HG03565 (cell line): ENCODE measurements around the gene CYB5B.

Source experiments
- ATAC-seq: cut with Tn5 transposase; IDR thresholded peaks from one replicate; pipeline ENCODE4 v1.9.1; 2021; ENCODE audit warnings: mild to moderate bottlenecking, moderate library complexity; ENCODE audit not compliant: unreplicated experiment

The CYB5B gene, protein sequence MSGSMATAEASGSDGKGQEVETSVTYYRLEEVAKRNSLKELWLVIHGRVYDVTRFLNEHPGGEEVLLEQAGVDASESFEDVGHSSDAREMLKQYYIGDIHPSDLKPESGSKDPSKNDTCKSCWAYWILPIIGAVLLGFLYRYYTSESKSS

DNA sequence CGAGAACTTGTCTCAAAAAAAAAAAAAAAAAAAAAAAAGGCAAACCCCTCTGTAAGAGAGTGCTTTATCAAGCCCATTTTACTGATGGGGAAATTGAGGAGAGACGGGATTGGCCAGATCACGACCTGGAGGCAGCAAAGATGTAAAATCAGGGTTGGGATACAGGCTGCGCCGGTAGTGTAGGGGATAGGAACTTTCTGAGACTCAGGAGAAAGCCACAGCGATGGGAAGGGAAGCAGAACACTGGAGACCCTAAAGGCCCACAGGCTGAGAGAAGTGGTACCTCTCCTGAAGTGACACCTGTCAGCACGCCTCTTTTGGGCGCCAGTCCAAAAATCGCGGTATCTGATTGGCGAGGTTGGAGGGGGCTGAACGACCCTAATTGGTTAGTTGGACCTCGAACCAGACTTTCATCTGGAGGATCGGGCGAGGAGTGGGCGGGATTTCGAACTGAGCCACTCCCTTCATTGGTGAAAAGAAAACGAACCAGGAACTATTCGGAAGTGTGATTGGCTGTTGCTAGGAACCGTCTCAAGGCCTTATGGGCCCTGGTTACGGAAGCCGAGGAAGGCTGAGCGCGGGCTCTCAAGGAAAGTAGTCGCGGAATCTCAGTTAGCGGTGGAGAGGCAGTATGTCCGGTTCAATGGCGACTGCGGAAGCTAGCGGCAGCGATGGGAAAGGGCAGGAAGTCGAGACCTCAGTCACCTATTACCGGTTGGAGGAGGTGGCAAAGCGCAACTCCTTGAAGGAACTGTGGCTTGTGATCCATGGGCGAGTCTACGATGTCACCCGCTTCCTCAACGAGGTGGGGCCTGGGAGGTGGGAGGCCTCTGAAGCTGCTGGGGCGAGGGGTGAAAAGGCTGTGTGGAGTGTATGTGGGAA, at the start of gene CYB5B:
Gene CYB5B (plus strand): TSS at position 567 of the 882 bp plus-strand sequence. CDS start 65 bp downstream, at position 632.
- peak; percentile 92 for ATAC-seq

DNA sequence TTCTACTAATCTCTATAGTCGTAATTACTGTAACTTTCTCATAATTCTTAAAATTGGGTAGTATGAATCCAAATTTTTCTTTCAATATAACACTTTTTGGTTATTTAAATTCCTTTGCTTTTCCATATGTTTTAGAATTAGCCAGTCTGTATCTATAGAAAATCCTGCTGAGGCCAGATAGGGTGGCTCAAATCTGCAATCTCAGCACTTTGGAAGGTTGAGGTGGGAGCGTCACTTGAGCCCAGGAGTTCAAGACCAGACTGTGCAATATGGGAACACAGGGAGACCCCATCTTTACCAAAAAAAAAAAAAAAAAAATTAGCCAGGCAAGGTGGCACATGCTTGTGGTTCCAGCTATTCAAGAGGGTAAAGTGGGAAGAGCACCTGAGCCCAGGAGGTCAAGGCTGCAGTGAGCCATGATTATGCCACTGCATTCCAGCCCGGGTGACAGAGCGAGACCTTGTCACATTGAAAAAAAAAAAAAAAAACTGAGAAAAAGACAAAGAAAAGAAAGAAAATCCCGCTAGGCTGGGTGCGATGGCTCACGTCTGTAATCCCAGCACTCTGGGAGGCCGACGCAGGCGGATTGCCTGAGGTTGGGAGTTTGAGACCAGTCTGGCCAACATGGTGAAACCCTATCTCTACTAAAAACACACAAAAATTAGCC, 47.9 kb upstream of the CYB5B start:
- ATAC-seq: no peak

DNA sequence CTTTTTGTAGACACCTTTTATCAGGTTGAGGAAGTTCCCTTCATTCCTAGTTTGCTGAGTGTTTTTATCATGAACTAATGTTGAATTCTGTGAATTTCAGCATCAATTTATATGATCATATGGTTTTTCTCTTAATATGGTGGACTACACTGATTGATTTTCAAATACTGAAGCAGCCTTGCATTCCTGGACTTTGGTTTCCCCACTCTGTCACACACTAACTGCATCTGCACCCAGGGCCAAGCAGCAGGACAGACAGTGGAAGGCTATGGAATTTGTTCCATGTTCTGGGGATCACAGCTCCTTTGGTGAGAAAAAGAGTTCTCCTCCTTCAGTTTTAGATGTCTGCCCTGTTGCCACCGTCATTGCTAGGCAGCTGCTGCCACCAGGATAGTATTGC, 46.4 kb upstream of the CYB5B start:
- no peak for ATAC-seq

DNA sequence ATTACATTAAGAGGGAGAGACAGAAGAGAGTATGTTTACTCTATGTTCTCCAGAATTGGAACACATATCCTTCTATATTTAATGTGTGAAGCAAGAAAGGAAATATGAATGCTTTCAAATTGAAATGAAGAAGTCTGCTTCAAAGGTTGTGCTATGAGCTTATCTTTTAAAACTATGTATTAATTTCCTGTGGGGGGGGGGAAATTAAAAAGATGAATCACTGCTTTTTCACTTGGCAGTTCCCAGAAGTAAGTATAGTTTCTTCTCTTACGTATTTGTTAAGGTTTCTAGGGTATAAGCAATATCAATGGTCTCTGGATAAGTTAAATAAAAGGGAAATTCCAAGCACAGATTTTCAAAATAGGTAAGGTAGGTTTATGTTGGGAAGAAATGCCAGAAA, 45.7 kb upstream of the CYB5B start:
- ATAC-seq: no peak

DNA sequence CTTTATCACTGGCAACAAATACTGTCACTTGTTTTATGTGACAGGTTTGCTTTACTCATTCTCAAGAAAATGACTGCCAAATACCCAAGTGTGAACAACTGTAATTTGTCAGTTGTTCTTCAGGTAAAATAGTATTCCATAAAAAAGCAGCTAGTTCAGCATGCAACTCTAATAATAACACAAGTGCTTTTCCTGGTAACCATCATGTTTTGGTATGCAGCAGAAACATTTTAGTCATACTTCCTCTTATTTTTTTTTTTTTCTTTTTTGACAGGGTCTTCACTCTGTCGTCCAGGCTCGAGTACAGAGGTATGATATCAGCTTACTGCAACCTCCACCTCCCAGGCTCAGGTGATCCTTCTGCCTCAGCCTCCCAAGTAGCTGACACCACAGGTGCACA, 43.2 kb upstream of the CYB5B start:
- no peak for ATAC-seq

DNA sequence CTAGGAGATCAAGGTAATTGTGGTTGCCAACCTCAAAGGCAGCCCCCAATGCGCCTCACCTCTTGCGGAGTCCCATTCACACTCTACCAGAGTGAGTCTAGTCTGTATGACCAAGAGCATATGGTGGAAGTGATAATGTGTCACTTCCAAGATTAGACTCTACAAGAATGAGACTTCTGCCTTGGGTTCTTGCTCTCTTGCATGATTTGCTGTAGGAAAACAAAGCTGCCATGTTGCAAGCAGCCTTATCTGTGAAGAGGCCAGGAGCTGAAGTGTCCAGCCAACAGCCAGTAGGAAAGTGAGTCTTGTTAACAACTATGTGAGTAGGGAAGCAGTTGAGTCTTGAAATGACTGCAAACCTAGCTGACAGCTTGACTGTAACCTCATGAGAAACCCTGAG, 42.0 kb upstream of the CYB5B start:
- no peak for ATAC-seq

DNA sequence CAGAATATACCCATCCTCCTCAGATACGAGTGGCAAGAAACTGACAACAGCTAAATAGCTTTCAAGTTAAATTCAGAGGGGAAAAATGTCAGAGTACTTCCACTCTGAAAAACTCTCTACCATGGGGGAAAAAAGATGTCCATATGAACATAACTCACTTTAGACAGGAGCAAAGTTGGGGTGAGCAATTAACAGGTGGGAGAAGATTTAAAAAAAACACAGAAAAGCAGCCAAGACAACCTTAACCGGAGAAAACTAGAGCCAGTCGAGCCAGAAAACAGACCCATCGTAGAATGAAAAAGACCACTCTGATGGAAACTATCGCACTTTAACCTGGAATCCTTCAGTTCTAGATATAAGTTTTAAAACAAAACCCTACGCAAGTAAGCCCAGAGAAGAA, 39.4 kb upstream of the CYB5B start:
- no peak for ATAC-seq

DNA sequence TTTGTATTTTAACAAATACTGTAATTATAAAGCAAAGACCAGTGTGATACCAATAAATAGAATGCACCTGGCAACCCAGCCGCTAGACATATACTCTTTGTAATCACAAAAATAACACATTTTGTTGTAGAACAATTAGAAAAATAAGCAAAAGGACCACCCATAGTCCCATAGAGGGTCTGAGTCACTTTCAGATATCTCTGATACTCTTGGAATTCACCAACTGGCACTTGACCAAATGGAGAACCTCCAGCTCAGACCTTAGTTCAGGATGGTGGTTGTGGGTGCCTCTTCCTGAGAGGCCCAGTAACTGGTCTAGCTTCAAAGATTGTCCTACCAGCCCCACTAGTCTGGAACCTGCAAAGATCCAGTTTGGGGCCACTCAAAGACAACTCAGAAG, 37.8 kb upstream of the CYB5B start:
- no peak for ATAC-seq

DNA sequence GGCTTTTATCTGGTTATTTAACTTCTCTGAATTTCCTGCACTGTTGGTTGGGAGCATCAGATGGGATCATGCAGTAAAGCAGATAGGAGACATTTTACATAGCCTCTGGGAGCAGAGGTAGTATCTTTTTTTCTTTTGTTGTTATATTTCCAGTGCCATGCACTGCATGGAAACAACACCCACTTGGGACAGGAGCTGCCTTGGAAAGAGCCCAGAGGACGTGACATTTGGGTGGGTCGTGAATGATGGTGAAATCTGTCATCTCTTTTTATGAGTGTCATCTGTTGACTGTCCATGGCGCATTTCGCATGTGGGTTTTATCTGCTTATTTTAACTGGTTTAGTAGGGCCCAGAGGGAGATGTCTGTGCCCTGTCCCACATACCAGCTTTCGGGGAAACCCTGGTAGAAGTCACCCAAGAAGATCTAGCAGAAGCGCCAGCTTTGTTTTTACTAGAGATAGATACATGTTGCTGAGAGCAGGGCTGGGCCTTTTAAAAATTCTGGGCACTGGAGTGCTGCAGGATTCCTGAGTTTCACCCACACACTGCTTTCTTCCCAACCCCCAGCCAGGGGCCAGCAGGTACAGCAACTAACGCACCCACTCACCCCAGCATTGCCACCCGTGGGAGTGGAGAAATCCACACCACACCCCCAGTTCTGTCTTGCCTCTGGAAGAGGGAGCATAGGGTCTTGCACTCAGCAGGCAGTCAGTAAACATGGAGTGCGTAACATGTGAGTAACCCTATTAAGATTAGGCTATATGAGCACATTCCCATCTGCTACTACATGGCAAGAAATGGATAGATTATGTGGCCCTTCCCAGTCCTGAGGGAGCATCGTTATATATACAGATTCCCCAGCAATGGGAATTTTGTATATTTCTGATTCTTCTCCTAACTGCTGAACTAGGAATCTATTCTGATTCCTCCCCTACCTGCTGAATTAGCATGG, 30.2 kb upstream of the CYB5B start:
- ATAC-seq: no peak

DNA sequence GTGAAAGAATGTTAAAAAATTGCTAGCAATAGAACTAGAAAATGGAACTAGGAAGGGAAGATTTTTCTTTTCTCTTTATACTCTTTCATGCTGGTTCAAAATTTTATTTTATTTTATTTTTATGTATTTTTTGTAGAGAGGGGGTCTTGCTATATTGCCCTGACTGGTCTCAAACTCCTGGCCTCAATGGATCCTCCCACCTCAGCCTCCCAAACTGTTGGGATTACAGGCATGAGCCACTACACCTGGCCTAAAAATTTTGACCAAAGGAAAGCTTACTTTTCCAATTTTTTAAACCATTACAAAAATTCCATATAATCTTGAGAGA, 28.6 kb upstream of the CYB5B start:
- no peak for ATAC-seq

DNA sequence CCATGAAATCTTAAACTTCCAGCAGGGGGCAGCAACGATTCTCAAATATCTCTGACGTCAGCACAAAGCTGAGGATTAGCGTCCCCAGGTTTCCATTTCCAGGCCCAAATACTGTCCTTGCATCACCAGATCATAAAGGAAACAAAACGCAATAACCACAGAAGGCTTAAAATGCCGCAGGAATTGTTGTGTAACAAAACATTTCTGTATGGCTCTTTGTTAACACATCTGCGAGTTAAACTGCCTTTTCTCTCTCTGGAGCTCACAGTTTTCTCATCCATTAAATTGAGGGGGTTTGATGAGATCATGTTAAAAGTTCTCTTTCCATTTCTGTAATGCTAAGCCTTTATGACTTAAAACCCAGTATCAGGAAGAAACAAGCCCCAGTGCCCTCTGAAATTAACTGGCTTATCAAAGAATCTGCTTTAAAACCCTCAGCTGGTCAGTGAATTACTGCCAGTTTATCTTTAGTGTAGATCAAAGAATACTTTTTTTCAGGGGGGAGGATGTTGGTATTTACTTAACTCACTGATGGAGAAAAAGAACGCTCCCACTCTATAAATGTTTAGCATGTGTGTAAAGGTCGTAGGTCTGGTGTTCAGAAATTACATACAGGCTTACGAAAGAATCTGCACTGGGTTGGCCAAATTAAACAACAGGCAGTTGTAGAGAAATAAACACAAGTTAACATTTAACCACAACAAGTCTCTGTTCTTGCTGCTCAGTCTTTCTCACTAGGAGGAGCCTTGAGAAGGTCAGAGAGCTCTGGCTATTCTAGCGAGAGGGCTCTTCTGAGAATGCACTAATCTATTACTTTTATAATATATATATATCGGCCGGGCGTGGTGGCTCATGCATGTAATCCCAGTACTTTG, 28.0 kb upstream of the CYB5B start:
- ATAC-seq: no peak

DNA sequence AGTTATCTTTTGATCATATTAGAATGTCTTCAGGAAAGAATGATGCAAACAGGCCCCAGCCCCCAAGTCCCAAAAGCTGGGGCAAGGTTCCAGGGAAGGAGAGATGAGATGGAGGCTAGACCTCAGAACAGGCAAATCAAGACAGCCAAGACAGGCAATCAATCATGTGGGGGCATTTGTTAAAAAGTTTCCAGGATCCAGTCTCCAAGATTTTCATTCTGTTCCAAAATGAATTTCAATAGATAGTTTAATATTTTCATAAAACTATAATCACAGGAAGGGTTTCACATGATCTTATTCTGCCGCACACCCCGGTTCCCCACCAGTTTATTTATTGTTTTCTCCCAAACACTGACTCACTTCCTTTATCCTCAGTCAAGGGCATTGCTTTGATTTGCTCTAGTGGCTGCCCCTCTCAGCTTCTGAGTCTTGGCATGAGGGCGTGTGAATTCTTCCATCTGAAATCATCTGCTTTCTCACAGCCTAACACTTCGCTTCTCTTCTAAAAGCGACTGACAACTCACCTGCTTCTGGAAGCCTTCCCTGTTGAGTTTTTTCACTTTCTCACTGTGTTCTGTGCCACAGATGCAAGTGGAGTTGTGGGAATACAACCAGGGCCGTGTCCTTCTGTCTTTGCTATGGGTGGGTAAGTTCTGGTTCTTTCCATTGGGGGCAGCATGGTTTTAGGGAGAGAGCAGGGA, 26.4 kb upstream of the CYB5B start:
- no peak for ATAC-seq

DNA sequence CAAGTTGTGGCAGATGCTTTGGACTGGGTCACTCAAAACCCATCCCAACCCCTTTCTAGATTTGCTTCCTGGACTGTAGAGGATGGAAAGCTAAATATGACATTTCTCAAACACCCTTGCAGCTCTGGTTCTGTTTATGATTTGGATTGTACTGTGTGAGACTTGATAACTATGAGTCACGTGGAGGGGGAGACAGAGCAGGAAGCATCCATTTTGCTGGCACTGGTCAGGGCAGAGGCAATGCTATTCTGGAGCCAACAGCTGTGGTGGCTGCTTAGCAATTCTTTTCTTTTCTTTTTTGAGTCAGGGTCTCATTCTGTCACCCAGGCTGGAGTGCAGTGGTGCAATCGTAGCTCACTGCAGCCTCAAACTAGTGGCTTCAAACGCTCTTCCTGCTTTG, 25.1 kb upstream of the CYB5B start:
- no peak for ATAC-seq

DNA sequence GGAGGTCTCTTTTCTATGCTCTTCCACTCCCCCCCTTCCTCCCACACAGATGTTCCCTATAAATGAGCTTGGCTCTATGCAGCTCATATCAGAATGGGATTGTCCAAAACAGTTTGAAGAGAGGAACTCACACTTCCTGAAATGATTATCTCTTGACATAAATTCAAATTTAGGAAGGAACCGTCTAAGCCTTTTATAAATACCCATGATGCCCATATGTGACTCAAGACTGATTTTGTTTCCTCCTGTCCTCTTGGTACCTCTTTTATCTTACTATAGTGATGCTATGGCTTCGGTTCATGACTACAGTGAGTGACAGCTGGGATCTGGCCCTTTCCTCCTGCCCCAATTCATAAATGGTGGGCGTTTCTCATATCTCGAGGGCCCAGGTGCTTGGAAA, 22.0 kb upstream of the CYB5B start:
- ATAC-seq: no peak

DNA sequence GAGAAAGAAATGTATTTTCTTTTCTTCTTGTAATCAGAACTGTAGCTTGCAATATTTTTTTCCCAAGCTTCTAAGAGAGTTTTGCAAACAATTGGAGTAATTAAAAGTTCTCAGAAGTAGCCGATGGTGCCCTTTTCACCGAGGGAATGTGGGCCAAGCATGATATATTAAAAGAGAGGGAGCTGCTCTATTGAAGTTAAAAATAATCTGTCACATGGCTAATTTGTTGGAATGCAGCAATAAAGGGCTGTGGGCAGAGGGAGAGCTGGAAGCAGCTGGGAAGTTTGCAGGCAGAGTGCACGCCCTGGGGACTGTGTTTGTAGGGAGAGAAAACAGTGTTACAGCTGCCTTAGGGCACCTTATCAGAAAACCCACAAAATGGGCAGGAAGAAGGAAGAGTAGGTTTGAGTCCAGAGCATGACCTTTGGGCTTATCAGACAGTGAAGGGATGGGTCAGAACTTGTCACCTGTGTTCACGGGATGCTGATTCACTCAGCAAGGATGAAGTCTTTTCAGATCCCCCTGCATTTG, 20.1 kb upstream of the CYB5B start:
- ATAC-seq: no peak

DNA sequence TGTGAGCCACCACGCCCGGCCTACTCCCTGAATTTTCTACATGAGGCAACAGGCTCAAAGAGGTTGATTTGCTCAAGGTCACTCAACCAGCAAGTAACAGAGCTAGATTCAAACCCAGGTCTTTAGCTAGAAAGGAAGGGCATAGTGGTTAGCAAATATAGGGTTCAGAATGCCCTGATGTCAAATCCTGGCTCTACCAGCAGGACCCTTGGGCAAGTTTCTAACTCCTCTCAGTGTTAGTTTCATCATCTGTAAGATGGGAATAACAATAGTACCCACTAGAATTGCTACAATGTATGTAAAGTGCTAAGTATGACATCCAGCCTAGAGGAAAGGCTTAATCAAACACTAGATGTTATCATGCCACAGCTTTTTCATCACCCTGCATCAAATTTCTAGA, 19.1 kb upstream of the CYB5B start:
- no peak for ATAC-seq

DNA sequence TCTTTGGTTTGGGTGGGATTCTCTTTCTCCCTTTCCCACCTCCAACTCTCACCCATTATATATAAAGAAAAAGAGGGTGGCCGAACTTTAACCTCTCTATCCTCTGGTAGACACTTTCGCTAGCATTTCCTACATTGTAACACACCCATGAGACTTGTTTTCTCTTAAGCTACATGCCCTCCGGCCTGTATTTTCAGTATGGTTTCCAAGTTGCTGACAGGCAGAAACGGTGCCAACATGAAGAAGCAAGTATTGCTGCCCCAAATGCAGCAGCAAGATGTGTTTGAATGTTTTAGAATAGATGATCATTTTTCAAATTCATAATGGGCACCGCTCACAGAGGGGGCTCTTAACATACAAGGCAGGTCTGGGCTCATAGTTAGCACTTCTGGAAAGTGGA, 18.7 kb upstream of the CYB5B start:
- ATAC-seq: no peak

DNA sequence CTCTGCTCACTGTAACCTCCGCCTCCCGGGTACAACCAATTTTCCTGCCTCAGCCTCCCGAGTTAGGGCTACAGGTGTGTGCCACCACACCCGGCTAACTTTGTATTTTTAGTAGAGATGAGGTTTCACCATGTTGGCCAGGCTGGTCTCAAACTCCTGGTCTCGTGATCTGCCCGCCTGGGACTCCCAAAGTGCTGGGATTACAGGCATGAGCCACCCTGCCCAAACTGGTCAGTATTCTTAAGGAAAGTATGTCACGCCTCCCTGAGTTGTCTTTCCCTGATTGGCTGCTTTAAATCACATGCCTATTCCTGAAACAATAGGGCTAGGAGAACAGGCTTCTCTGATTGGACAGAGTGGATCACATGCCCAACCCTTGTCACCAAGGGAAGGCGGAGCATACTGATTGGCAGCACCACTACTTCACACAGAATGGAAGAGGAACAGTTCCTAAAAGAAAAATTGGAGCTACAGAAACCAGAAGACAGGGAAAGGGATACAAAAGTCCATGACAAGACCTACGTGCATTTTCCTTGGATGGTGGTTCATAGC, 17.6 kb upstream of the CYB5B start:
- no peak for ATAC-seq

DNA sequence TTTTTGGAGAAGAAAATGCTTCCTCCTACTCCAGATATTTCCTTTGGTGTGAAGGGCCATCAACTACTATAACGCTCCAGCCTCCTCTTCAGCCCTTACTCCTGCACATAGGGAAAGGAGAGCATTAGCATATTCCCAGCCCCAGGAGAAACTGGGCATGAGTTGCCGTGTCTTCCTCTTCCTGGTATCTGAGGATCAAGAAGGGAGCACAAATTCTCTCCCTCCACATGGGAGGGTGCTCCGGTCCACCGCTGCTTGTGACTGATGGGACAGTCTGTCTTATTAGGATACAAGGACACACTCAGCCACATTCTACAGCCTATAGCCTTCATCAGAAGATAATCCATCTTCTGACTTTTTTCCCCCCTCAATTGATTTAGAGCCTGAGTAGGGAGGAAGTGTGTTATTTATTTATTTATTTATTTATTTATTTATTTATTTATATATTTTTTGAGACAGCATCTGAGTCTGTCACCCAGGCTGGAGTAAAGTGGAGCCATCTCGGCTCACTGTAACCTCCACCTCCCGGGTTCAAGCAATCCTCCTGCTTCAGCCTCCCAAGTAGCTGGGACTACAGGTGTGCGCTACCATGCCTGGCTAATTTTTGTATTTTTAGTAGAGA, 16.6 kb upstream of the CYB5B start:
- no peak for ATAC-seq
